OCI-LY7 (cell line): ENCODE results near the gene RPL13. TPM values are rescaled to one million over a fixed set of nuclear protein-coding genes. Genes with fewer than 3 reads are reported as not detected.

Source experiments
- BruUV-seq: library from RNA; stranded (reverse); fragments of 400-500 nt; replicated peaks from 2 replicates; lab custom pipeline; 2021; lab: Mats Ljungman, UMichigan
- CTCF ChIA-PET: fragments of 300-600 bp; sonication (Branson Sonifier 250); formaldehyde crosslinking; loops from one replicate; lab custom pipeline; 2022; ENCODE audit warnings: antibody characterized with exemption; ENCODE audit not compliant: unreplicated experiment; lab: Charles Lee
- POLR2A ChIA-PET: fragments of 300-600 bp; sonication (Branson Sonifier 250); formaldehyde crosslinking; loops from one replicate; lab custom pipeline; 2022; ENCODE audit warnings: antibody characterized with exemption; lab: Charles Lee
- DNase-seq: peaks from one replicate; pipeline ENCODE4 v3.0.0-alpha.2; 2015; ENCODE audit warnings: low spot score
- H2AFZ ChIP-seq: fragments of 200-600 bp; sonication (generic), shearing (Covaris generic); 2 replicates; pipeline ENCODE4 v1.6.1; 2014; ENCODE audit warnings: mild to moderate bottlenecking, antibody characterized with exemption, low read length, moderate library complexity
- H3K27ac ChIP-seq: fragments of 200-600 bp; sonication (generic); 2 replicates; pipeline ENCODE4 v1.5.1; 2014; ENCODE audit warnings: mixed run types, low read depth, mild to moderate bottlenecking, moderate library complexity, low read length, inconsistent platforms; ENCODE audit not compliant: poor library complexity, severe bottlenecking
- H3K36me3 ChIP-seq: fragments of 200-600 bp; sonication (generic); 2 replicates; pipeline ENCODE4 v1.6.1; 2014; ENCODE audit warnings: mild to moderate bottlenecking, antibody characterized with exemption, low read length, moderate library complexity, mixed read lengths; ENCODE audit not compliant: insufficient read depth
- H3K4me1 ChIP-seq: fragments of 200-600 bp; sonication (generic); 2 replicates; pipeline ENCODE4 v1.5.1; 2014; ENCODE audit warnings: mild to moderate bottlenecking, low read length; ENCODE audit not compliant: insufficient read depth, poor library complexity, severe bottlenecking
- H3K4me2 ChIP-seq: fragments of 200-600 bp; sonication (generic); 2 replicates; pipeline ENCODE4 v1.6.1; 2014; ENCODE audit warnings: mild to moderate bottlenecking, low read length
- H3K4me3 ChIP-seq: fragments of 200-600 bp; sonication (generic); 2 replicates; pipeline ENCODE4 v1.5.1; 2014; ENCODE audit warnings: mild to moderate bottlenecking, low read depth, low read length; ENCODE audit not compliant: poor library complexity, severe bottlenecking
- H3K79me2 ChIP-seq: fragments of 200-600 bp; sonication (generic); 2 replicates; pipeline ENCODE4 v1.6.1; 2016; ENCODE audit warnings: low read depth, mild to moderate bottlenecking, low read length, moderate library complexity, mixed read lengths; ENCODE audit not compliant: insufficient read depth
- H3K9me2 ChIP-seq: fragments of 200-600 bp; sonication (generic); 2 replicates; pipeline ENCODE4 v1.6.1; 2016; ENCODE audit warnings: mild to moderate bottlenecking, low read length, mixed read lengths; ENCODE audit not compliant: insufficient read depth
- H3K9me3 ChIP-seq: fragments of 200-600 bp; sonication (generic); 2 replicates; pipeline ENCODE4 v1.6.1; 2014; ENCODE audit warnings: mild to moderate bottlenecking, mixed run types, low read length, mixed read lengths
- H4K20me1 ChIP-seq: fragments of 200-600 bp; sonication (generic); 2 replicates; pipeline ENCODE4 v1.6.1; 2014; ENCODE audit warnings: mild to moderate bottlenecking, antibody characterized with exemption, low read length, moderate library complexity, mixed read lengths; ENCODE audit not compliant: insufficient read depth
- EZH2phosphoT487 ChIP-seq: fragments of 200-600 bp; sonication (generic); IDR thresholded peaks from 2 replicates; pipeline ENCODE4 v1.6.1; 2018; ENCODE audit warnings: low read depth, borderline replicate concordance, mild to moderate bottlenecking, mixed run types, antibody characterized with exemption, low read length, moderate library complexity, mixed read lengths
- intact Hi-C: fragments of 100-400 bp; cut with micrococcal nuclease; formaldehyde crosslinking; loops from one replicate; pipeline ENCODE4 v1.10.0; 2022; ENCODE audit not compliant: unreplicated experiment
- total RNA-seq, 2 experiments: library from RNA; depleted of rRNA in 1 of 2; stranded (reverse); fragments of >200 nt in 1 of 2; shearing (Covaris generic) in 1 of 2; gene quantifications; 2 replicates each; pipeline ENCODE4 v1.2.3, GENCODE V29; 2014 to 2022
- TF ChIP-seq, protein P1 (sequence below): fragments of 200-600 bp; sonication (generic); conservative IDR thresholded peaks from 2 replicates; pipeline ENCODE4 v1.5.1; 2014; ENCODE audit warnings: mild to moderate bottlenecking, antibody characterized with exemption, low read length, moderate library complexity, mixed read lengths

The RPL13 gene
- total RNA-seq, 2 experiments from 2014 or later, result 2,928 to 9,791 TPM

- peaks cover 78% of the 10 kb centered on the region for H3K36me3 ChIP-seq
- DNase-seq, result peak; percentile 56
- H3K4me3 ChIP-seq, result no peak overlapping the region
- intact Hi-C loops, result no loop called here
- ChIA-PET CTCF (no interaction called here), POLR2A (no interaction called here)
- H3K4me2 ChIP-seq, result peak overlapping the region; percentile 13; the same call in 1 of the 2 replicates
- BruUV-seq, result no TSS peak
- peaks cover 12% of the 10 kb centered on the region for H3K4me1 ChIP-seq
- no peaks in the 10 kb centered on the region for H3K79me2 ChIP-seq
- H3K9me2 ChIP-seq, result no peaks in the 10 kb centered on the region
- no peak overlapping the region for H2AFZ ChIP-seq
- H4K20me1 ChIP-seq, result no peaks in the 10 kb centered on the region
- TF ChIP-seq EZH2phosphoT487, result no peak
- TF ChIP-seq, protein P1, sequence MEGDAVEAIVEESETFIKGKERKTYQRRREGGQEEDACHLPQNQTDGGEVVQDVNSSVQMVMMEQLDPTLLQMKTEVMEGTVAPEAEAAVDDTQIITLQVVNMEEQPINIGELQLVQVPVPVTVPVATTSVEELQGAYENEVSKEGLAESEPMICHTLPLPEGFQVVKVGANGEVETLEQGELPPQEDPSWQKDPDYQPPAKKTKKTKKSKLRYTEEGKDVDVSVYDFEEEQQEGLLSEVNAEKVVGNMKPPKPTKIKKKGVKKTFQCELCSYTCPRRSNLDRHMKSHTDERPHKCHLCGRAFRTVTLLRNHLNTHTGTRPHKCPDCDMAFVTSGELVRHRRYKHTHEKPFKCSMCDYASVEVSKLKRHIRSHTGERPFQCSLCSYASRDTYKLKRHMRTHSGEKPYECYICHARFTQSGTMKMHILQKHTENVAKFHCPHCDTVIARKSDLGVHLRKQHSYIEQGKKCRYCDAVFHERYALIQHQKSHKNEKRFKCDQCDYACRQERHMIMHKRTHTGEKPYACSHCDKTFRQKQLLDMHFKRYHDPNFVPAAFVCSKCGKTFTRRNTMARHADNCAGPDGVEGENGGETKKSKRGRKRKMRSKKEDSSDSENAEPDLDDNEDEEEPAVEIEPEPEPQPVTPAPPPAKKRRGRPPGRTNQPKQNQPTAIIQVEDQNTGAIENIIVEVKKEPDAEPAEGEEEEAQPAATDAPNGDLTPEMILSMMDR, result no peak
- H3K9me3 ChIP-seq, result no peaks in the 10 kb centered on the region
- H3K27ac ChIP-seq, result peak overlapping the region; percentile 52
Observed at GRCh38 chr16:89534252-89534756, 26.2 kb upstream of the RPL13 start.

DNA sequence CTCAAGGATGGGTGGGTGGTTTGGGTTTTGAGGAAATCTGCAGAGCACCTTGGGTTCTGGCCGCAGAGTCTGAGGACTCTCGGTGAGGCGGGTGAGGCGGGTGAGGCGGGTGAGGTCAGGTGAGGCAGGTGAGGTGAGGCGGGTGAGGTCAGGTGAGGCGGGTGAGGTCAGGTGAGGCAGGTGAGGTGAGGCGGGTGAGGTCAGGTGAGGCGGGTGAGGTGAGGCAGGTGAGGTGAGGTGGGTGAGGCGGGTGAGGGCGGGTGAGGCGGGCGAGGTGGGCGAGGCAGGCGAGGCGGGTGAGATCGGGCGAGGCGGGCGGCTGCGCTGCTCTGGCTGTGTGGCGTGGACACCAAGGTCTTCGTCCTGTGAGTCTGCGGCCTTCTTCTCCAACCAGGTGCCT, 24.1 kb upstream of the RPL13 start:
- intact Hi-C loops, result no loop called here
- TF ChIP-seq, protein P1, result no peak
- TF ChIP-seq EZH2phosphoT487, result no peak
- Histone ChIP-seq H3K9me2 (no peaks in the 10 kb centered on the region), H3K36me3 (peaks cover 68% of the 10 kb centered on the region), H3K79me2 (no peaks in the 10 kb centered on the region), H4K20me1 (no peaks in the 10 kb centered on the region), H3K4me3 (no peak overlapping the region), H3K9me3 (no peaks in the 10 kb centered on the region), H2AFZ (no peak overlapping the region), H3K4me2 (no peak overlapping the region), H3K4me1 (peaks cover 12% of the 10 kb centered on the region), H3K27ac (no peak overlapping the region)
- no peak for DNase-seq
- no TSS peak for BruUV-seq
- CTCF ChIA-PET, result no interaction called here
- POLR2A ChIA-PET, result no interaction called here

DNA sequence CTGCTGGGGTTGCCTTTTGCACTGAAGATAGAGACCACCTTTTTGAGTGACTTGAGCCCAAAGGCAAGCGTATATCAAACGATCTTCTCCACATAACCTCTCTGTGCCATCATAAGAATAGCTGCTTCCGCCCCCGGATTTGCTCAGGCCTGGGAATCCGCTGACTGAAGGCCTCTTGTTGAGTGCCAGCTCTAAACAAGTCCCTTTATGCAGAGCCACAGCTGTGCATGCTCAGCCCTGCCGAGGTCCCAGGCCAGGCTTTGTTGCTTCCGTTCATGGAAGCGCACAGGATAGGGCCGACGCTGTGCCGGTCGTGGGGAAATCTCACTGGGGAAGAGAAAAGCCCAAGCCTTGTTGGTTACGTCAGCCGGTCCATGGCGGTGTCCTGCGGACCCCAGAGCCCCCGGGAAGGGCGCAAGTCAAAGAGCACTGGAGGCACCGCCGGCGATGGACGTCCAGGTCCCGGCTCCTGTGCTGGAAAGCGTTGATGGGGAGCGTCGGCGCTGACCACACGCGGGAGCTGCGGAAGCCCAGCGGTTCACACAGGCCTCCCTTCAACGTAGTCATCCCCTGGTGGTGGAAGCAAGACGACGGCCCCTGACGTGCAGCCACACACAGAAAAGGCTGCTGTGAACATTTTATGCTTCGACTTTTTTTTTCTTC, 23.5 kb upstream of the RPL13 start:
- POLR2A ChIA-PET, result no interaction called here
- Histone ChIP-seq H3K4me3 (no peak overlapping the region), H3K27ac (no peak overlapping the region), H3K36me3 (peaks cover 66% of the 10 kb centered on the region), H2AFZ (no peak overlapping the region), H3K79me2 (no peaks in the 10 kb centered on the region), H4K20me1 (no peaks in the 10 kb centered on the region), H3K9me2 (no peaks in the 10 kb centered on the region), H3K9me3 (no peaks in the 10 kb centered on the region), H3K4me2 (no peak overlapping the region), H3K4me1 (peaks cover 12% of the 10 kb centered on the region)
- intact Hi-C loops, result no loop called here
- CTCF ChIA-PET, result no interaction called here
- DNase-seq, result no peak
- TF ChIP-seq, protein P1, result no peak
- no peak for TF ChIP-seq EZH2phosphoT487
- BruUV-seq, result no TSS peak
